HG03469 (cell line): ENCODE results near the gene CNNM2.
"Not testable (repeated sequence)": the region's sequence is repeated elsewhere in the genome, so short reads cannot be mapped to it uniquely, and the experiment has no call there.

Experiments
- ATAC-seq: cut with Tn5 transposase; IDR thresholded peaks from one replicate; pipeline ENCODE4 v1.9.1; 2021; ENCODE audit warnings: mild to moderate bottlenecking, moderate library complexity, moderate number of reproducible peaks; ENCODE audit not compliant: unreplicated experiment

The CNNM2 gene

DNA sequence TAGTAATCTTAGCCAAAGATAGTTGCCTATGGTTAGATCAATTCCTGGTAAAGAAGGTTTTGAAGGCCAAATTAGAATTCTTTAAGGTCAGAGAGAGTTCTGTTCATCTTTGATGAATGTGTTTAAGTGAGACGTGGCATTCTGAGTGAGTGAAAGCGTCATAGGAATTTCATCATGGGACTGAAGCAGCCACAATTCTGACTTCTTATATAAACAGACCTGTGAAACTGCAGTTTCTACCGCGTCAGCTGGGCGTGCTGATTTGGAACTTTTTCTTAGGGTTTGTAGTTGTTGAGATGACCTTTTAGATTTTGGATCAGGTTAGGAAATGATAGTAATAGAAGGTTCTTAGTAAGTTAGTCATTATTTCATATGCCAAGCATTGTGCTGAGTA is 103.8 kb downstream of the CNNM2 start:
- no peak for ATAC-seq

DNA sequence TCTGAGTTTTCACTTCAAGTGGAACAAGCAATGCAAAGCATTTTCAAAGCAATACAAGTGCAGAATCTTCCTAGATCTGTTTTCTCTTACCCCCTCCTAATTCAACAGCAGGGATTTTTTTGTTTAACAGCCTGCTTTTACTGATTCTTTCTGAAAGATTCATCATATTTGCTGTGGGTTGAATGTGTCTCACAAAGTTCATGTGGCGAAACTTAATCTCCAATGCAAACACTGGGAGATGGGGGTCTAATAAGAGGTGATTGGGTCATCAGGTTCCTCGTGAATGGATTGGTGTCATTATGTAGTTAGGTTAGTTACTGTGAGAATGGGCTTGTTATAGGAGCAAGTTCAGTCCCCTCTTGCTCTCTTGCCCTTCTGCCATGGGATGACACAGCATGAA is 107.6 kb downstream of the CNNM2 start:
- no peak for ATAC-seq

DNA sequence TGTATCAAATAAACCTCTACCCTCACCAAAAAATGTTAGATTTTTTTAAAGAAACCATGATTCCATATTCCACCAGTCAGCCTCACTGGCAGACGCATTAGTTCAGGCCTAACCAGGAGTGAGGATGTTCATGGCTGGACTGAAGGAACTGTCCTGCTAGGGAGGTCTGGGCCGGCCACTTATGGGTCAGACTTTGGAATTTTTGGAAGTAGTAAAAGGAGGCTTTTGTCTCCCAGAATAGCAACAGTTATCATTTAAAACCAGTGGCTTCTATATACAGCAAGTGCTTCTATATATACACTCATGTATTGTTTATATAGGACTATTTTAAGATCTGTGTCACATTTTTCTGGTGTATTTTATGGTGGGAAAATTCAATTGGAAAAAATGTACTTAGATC is 120.5 kb downstream of the CNNM2 start:
- ATAC-seq = no peak

DNA sequence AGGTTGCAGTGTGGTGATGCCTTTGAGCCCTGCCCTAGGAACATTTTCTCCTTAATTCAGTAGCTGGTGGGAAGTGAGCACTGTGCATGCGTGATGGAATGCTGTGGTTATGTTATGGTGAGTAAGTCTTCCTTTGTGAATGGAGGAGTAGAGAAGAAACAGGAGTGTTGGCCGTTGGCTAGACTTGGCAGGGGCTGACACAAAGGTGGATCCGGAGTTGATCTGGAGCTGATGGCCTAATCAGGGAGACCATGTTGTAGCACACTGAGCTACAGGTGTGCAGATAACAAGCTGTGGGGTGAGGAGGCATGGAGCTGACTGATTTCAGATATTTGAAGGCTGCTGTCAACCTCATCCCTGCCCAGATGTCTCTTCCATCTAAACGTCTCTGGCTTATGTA is 122.3 kb downstream of the CNNM2 start:
- ATAC-seq = no peak

DNA sequence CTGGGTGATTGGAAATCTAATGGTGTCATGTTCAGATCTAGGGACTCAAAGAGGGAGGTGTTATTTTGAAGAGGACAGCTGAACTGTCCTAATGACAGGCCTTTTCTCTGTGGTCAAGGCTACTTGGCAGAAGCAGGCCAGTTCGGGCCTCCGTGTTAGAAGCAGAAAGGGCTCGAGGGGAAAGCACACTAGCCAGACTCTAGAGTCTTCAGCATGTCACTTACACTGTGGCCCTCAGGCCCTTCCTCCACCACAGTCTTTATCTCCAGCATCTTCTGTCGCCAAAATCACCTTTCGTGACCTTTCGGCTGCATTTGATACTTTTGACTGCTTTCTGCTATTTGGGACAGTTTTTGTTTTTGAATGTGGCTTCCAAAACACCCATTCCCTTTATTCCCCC is 123.3 kb downstream of the CNNM2 start:
- no peak for ATAC-seq

DNA sequence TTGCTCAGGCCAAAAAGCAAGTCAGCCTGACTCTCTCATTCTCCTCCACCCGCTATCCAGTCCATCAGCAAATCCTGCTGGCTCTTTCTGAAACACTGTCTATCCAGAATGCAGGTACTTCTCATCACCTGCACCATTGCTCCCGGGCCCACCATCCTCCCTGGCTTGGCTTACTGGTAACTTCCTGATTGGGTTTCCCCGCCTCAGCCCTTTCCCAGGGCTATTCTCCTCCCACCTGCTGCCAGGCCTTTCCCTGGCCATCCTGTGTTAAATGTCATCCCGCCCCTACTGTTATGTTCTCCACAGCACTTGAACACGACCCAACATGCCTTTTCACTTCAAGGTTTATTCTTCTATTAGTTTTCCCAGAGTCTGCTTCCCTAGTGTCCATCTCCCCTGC is 124.0 kb downstream of the CNNM2 start:
- no peak for ATAC-seq

DNA sequence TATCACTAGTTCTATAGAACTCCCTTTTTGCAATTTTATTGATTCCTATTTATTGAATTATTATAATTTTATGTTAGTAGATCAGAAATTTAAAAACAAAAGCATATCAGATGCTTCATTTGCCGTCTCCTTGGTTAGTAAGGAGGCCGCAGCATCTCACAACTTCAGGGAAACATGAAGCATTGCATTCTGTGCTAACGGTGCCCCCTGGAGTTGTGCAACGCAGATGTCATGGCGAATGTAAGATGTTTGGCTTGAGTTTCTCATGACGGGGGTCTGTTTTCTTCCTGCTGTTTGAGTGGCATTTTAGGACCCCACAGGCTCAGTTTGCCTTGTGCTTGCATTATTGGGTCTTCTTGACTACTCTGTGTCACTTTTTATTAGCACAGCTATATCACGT is 124.8 kb downstream of the CNNM2 start:
- no peak for ATAC-seq

DNA sequence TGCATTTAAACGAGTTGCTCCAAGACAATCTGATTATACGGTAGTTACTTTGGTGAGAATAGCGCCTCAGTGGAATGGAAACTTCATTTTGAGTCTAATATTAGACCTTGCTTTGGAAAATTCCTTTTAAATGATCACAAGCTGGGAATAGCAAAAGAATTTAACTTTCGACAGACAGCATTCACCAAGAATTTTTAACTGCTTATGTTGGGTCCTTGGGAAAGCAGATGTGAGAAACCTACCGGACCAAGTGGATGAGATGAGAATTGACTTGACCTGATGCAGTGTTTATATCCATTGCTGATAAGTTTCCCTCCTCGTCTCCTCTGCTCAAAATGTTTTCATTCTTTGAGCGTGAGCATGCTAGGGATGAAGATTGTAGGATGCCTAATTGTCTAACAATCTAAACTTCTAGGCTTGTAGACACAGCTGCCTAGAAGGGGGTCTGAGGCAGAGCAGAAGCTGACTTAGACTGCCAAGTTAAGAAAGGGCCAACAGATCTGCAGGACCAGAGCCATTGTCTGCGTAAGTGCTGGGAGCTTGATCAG is 126.9 kb downstream of the CNNM2 start:
- no peak for ATAC-seq

DNA sequence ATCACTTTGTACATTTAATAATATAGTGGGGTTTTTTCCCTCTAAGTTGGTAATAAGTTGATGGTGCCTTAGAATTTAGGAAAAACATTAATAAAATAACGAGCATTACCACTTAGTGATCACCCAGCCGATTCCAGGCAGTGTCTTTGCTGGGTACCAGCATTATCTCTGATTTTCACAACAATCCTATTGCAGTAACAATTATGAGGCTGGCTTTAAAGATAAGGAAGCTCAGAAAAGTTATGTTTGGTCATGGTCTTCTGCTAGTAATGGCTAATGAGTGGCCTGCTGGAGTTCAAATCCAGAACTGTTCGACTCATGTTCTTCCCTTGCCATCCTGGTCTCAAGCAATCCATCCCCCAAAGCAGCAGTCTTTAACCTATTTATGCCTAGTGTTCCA is 127.9 kb downstream of the CNNM2 start:
- no peak for ATAC-seq

DNA sequence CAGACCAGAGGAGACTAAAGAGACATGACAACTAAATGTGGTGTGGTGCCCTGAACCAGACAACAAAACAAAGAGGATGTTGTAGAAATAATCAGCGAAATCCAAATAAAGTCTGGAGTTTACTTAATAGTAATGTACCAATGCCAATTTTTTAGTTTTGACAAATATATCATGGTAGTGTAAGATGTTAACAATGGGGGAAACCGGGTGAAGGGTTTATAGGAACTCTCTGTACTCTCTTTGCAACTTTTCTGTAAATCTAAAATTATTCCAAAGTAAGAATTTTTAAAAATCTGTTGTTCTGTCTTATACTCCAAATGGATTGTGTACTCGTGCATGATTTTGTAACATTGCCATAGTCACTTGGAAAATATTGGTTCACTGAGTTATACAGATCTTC is 129.3 kb downstream of the CNNM2 start:
- no peak for ATAC-seq

DNA sequence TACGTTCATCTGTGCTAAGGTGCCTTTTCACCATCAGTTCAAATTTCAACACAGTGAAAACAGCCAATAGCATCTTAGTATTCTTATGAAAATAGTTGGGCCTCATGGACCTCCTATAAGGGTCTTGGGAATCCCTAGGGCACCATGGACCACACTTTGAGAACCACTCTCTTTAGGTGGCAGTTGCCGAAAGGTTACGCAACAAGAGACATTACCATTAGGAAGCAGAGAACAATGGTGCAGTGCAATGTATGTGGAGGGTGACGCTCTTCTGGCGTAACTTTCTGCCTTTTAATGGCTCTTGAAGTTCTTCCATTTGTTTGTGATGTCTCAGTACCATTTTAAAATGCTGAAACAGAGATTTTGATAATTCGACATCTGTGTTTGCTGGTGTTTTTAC is 131.1 kb downstream of the CNNM2 start:
- ATAC-seq = no peak

DNA sequence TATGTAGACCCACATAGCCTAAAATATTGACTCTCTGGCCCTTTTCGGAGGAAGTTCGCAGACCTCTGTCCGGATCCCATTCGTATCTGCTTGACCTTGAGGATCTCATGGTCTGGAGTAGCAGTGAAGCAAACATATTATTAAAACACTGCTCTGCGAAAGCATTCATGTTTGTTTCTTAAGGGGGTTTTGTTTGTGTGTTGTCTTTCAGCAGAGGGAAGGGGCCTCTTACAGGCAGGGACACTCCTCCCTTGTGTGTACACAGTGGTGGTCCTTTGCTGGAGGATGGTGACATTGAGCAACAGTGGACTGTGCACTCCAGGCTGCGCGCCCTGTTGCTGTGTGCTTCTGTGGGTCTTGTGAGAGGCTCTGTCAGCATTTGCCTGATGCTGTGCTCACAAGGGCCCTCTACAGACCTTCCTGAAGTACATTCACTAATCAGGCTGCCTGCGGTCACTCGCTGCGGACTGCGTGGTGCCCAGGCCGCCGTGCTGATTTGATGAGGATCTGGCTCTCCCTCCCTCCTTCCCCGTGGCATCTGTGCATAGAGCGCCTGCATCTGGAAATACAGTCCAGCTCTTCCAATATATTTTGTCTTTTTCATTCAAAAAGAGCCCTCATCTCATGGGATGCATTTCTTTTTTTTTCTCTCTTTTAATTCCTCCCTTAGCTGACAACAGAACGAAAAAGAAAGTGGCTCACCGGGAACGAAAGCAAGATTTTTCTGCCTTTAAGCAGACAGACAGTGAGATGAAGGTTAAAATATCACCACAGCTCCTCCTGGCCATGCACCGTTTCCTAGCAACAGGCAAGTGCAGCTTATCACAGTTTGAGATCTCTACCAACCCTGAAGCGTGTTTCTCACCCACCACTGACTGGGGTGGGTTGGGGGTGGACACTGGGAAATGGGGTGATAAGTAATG is 135.8 kb downstream of the CNNM2 start:
- no peak for ATAC-seq

DNA sequence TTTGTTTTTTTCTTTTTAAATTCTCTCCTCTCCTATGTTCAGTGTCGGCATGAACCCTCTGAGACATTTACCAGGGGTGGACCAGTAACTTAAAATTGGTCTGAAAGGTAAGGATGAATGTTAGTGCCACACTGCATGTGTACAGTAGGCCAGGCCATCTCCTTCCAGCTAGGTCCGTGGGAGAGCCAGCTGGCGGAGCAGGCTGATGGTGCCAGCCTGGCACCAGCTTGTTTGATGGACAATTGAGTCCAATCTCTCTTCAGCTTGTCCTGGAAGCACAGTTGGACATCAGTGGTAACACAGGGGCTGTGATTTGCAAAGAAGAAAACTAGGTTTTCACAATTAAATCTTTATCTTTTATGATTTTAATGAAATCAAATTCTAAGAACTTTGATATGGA is 136.5 kb downstream of the CNNM2 start:
- ATAC-seq = no peak

DNA sequence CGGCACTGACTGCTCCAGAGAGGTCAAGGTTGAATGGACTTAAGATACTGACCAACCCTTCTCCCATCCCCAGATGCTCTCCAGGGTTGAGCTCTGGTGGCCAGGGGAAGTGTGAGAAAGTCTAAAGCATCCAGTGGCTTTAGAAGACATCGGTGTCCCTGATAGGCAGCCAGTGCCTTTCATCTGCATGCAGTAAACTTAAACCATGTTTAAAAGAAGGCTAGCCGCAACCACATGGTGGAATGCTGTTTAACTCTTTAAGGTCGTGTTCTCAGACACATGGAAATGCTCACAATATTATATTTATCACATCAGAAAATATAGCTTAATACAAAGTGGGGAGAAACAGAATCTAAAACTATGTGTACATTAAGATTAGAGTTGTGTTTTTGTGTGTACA is 137.0 kb downstream of the CNNM2 start:
- ATAC-seq = no peak

DNA sequence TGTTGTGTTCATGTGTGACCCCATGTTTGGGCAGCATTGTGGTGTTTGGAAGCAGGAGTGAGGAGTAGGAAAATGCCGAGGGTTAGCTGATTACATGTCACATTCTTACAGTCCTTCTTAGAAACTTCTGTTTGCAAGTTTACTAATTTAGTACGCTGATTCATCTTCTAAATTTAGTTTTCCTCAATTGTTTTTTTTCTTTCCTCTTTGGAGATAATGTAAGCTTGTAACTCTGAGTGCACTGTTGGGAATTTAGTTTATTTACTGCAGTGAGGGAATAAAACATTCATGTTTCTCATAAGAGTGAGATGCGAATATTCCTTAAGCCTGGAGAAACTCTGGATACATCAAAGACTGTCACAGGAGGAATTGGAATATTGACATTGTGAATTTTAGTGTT is 139.9 kb downstream of the CNNM2 start:
- ATAC-seq = no peak

DNA sequence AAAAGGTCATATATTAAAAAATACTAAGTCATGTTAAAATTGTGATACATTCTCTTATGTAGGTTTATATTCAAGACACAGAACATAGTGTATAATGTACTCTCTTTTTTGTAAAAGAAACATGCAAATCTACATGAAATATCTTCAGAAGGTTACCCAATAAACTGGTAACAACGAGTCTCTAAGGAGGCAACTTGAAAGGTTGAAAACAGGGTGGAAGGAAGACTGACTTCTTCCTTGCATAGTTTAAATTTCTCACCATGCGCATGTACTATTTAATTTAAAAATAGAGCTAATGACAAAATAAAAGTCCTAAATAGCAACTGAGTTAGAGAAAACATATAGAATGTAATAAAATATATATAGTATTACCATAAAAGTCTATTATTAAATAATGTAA is 142.5 kb downstream of the CNNM2 start:
- no peak for ATAC-seq

DNA sequence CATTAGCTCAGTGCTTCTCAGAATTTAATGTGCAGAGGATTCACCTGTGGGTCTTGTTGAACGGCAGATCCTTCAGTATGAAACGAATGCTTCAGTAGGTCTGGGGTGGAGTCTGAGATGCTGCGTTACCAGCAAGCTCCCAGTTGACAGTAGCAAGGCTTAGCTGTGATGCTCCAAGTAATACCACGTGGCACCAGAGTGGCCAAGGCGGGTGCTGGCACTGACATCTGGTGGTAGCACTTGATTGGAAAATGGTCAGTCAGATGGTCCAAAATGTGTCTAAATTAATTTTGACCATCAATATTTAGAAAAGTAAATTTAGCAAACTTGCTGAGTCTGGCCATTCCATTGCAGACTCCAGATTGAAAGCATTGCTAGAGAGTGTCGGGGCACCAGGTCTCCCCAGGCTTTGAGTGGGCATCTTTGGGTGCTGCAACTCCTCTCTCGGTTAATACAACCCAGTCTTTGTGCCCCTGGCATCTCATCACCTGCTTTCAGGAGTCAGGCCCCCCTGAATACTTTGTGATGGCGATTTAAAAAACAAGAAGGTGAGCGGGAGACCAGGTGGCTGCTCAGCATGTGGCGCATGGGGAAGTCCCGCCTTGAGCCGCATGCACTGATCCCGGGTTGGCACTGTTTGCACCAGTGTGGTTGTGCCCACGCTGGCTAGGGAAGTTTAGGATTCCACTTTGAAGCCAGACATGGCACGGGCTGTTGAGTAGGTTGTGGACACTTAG is 144.9 kb downstream of the CNNM2 start:
- ATAC-seq = no peak

DNA sequence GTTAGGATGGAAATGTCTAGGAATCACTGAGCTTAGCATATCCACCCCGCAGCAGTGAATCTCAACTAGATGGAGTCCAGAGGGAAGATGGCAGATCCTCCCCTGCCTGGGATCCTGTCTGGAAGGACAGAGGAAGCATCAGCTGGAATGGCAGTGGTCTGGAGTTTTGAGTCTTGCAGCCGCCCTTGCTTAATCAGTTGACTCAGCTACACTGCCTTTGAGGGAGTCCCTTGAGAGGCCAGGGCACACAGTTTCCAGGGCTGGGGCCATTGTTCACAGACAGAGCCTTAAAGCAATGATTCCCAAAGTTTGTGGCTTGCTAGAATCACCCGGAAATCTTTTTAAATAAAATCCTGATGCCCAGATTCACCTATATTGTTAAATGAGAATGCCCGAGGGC is 146.9 kb downstream of the CNNM2 start:
- no peak for ATAC-seq

DNA sequence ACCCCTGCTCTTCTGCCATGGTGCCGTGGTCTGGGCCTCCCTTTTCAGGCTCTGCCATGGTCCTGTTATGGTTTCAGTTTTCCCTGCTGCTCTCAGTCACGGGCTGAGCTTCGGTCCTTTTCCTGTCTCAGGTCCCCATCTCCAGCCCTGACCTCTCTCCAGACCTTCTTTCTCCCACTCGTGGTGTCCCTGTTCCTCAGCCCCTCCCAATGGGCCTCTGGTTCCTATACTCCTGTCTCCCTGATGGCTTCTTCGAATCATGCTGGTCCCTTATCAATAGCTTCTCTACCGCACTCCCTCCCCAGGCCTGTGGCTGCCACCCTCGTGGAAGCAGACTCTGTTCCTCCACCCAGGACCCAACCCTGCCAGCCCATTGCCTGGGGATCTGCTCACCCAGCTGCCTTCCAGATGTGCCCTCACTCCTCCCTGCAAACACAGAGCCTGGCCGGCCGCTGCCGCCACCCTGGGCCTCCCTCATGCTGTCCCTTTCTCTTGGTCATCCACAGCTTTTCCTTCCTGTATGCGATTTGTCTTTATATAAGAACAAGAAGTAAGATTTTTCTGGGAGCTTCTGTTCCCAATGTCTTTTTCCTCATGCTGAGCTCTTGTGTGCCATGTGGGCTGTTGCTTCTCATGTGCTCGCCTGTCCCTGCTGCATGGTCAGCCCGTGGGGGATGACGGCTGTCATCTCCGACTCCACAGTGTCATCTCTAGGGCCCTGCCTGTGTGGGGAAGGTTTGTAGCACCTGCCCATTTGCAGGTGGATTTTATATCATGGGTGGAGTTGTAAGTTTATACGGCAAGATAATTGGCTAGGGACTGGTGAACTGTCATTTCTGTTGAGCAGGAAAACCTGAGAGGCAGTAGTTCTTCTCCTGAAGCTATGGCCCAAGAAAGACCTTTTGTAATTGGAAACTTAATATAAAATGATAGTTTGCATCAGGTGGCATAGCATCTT is 148.3 kb downstream of the CNNM2 start:
- ATAC-seq = no peak

DNA sequence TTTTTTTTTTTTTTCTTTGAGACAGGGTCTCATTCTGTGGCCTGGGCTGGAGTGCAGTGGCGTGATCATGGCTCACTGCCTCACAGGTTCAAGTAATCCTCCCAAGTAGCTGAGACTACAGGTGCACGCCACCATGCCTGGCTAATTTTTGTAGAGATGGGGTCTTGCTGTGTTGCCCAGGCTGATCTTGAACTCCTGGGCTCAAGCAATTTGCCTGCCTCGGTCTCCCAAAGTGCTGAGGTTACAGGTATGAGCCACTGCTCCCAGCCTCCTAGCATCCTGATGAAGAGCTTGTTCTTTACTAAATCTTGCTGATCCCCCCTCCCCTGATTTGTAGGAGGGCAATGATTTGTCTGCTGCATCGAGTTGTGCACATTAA is 149.0 kb downstream of the CNNM2 start:
- not testable (repeated sequence) for ATAC-seq

DNA sequence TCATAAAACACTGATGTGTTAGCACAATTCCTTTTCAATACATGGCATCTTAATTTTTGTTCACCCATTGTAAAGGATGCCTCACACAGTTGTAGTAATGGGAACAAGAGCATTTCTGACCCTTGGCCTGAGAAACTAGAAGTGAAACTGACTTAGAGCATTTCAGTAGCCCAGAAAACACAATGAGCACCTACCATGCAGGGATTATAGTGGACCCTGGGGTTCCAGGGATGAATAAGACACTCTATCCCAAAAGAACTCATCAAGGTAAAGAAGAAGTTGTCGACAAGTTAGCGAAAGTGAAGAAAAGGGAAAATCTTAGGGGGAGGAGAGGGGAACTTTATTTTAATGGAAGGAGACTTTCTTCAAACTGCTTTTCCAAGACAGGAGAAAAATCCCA is 149.4 kb downstream of the CNNM2 start:
- ATAC-seq = no peak
